HG02852 (cell line): ENCODE measurements around the gene MROH7.

Source experiments
- ATAC-seq: cut with Tn5 transposase; IDR thresholded peaks from one replicate; pipeline ENCODE4 v1.9.1; 2021; ENCODE audit warnings: mild to moderate bottlenecking, moderate library complexity; ENCODE audit not compliant: unreplicated experiment

MROH7 gene

GRCh38 chr1:54640863-54641836 lies at the start of gene MROH7:
TSS of gene MROH7 (plus strand) at chr1:54641786. CDS start at chr1:54652927, 11,141 bp downstream.
- no peak for ATAC-seq

GRCh38 chr1:54593571-54594160 lies 47.9 kb upstream of the MROH7 start:
- no peak for ATAC-seq

- no peak for ATAC-seq
These were observed 47.1 kb upstream of the MROH7 start for GRCh38 chr1:54594463-54594862.

GRCh38 chr1:54595956-54596498 lies 45.6 kb upstream of the MROH7 start:
- no peak for ATAC-seq

GRCh38 chr1:54596756-54597155 lies 44.8 kb upstream of the MROH7 start:
- ATAC-seq, result no peak

GRCh38 chr1:54597455-54598030 lies 44.0 kb upstream of the MROH7 start:
- no peak for ATAC-seq

- ATAC-seq, result no peak
These were observed 42.3 kb upstream of the MROH7 start for GRCh38 chr1:54599211-54599823.

GRCh38 chr1:54600947-54601721 lies 40.5 kb upstream of the MROH7 start:
- ATAC-seq, result no peak

GRCh38 chr1:54601730-54602129 lies 39.9 kb upstream of the MROH7 start:
- ATAC-seq, result no peak

- ATAC-seq, result no peak
These were observed 39.0 kb upstream of the MROH7 start for GRCh38 chr1:54602554-54602953.

GRCh38 chr1:54603241-54603640 lies 38.3 kb upstream of the MROH7 start:
- no peak for ATAC-seq

- ATAC-seq, result no peak
These were observed 37.5 kb upstream of the MROH7 start for GRCh38 chr1:54604051-54604450.

GRCh38 chr1:54604572-54605370 lies 36.8 kb upstream of the MROH7 start:
- ATAC-seq, result no peak

- no peak for ATAC-seq
These were observed 35.2 kb upstream of the MROH7 start for GRCh38 chr1:54606096-54606989.

GRCh38 chr1:54606990-54607325 lies 34.6 kb upstream of the MROH7 start:
- no peak for ATAC-seq

- ATAC-seq, result no peak
These were observed 33.6 kb upstream of the MROH7 start for GRCh38 chr1:54607821-54608565.

- ATAC-seq, result no peak
These were observed 32.9 kb upstream of the MROH7 start for GRCh38 chr1:54608566-54609230.
